T follicular helper cell (primary cell): ENCODE data around the gene IFT122.
"Not testable (repeated sequence)": the region's sequence is repeated elsewhere in the genome, so short reads cannot be mapped to it uniquely, and the experiment has no call there.

Experiments used
- DNase-seq: peaks from one replicate; pipeline ENCODE4 v3.0.0-alpha.2; 2020; ENCODE audit warnings: low read depth

IFT122 gene

GRCh38 chr3:129498603-129499488 is 58.8 kb downstream of the IFT122 start:
- DNase-seq, result not testable (repeated sequence)

- DNase-seq, result not testable (repeated sequence)
Measured at GRCh38 chr3:129499604-129500333, 59.7 kb downstream of the IFT122 start.

GRCh38 chr3:129500334-129500658 is 60.3 kb downstream of the IFT122 start:
- DNase-seq, result no peak

GRCh38 chr3:129501630-129502029 is 61.6 kb downstream of the IFT122 start:
- no peak for DNase-seq

- no peak for DNase-seq
Measured at GRCh38 chr3:129502641-129503408, 62.8 kb downstream of the IFT122 start.

- no peak for DNase-seq
Measured at GRCh38 chr3:129503471-129504291, 63.7 kb downstream of the IFT122 start.

GRCh38 chr3:129504471-129505100 is 64.6 kb downstream of the IFT122 start:
- no peak for DNase-seq

GRCh38 chr3:129505341-129505740 is 65.3 kb downstream of the IFT122 start:
- DNase-seq, result no peak

GRCh38 chr3:129506231-129506742 is 66.3 kb downstream of the IFT122 start:
- DNase-seq, result no peak

- DNase-seq, result no peak
Measured at GRCh38 chr3:129507181-129507831, 67.3 kb downstream of the IFT122 start.

- no peak for DNase-seq
Measured at GRCh38 chr3:129512595-129512994, 72.6 kb downstream of the IFT122 start.

- DNase-seq, result no peak
Measured at GRCh38 chr3:129513705-129514104, 73.7 kb downstream of the IFT122 start.

- DNase-seq, result no peak
Measured at GRCh38 chr3:129514110-129514509, 74.1 kb downstream of the IFT122 start.

- DNase-seq, result no peak
Measured at GRCh38 chr3:129514563-129514962, 74.5 kb downstream of the IFT122 start.

- not testable (repeated sequence) for DNase-seq
Measured at GRCh38 chr3:129515108-129515820, 75.2 kb downstream of the IFT122 start.

GRCh38 chr3:129515821-129516432 is 75.9 kb downstream of the IFT122 start:
- not testable (repeated sequence) for DNase-seq

- DNase-seq, result no peak
Measured at GRCh38 chr3:129517516-129517915, 77.5 kb downstream of the IFT122 start.

- DNase-seq, result no peak
Measured at GRCh38 chr3:129518038-129518561, 78.1 kb downstream of the IFT122 start.

- DNase-seq, result no peak
Measured at GRCh38 chr3:129518581-129518980, 78.6 kb downstream of the IFT122 start.
